Common myeloid progenitor, CD34-positive (primary cell): ENCODE data around the gene ZNF629.
A peak's percentile ranks its signal among the peaks of the same experiment; 100 is the strongest.

Experiments
- CTCF ChIA-PET: fragments of 350-600 bp; sonication (Branson Sonifier 250); formaldehyde crosslinking; loops from one replicate; lab custom pipeline; 2021; ENCODE audit warnings: antibody characterized with exemption; lab: Charles Lee
- POLR2A ChIA-PET: fragments of 350-600 bp; sonication (Branson Sonifier 250); formaldehyde crosslinking; loops from one replicate; lab custom pipeline; 2021; ENCODE audit warnings: antibody characterized with exemption; lab: Charles Lee
- DNase-seq, 3 donors: peaks; one replicate each; pipeline versions ENCODE4 v3.0.0 to v3.0.0-alpha.2; 2013
- H3K27ac ChIP-seq, 2 experiments: 1 replicate in 1 of 2; 2 replicates in 1 of 2; pipeline ENCODE4 v1.7.0; 2013; ENCODE audit warnings: inconsistent platforms in 2 of 2, low read length in 2 of 2, mild to moderate bottlenecking in 2 of 2, low read depth in 1 of 2, moderate library complexity in 1 of 2; ENCODE audit not compliant: severe bottlenecking in 2 of 2, insufficient read depth in 1 of 2, poor library complexity in 1 of 2
- H3K27me3 ChIP-seq, 5 experiments: replicated peaks in 2 of 5; 1 replicate in 3 of 5; 2 replicates in 2 of 5; pipeline versions ENCODE4 v1.6.1 to v1.7.0; 2013; ENCODE audit warnings: low read length in 4 of 5, mild to moderate bottlenecking in 2 of 5, moderate library complexity in 2 of 5, inconsistent platforms in 1 of 5; ENCODE audit not compliant: insufficient read depth in 5 of 5, control insufficient read depth in 4 of 5
- H3K36me3 ChIP-seq, 4 experiments: 1 replicate in 2 of 4; 2 replicates in 2 of 4; pipeline versions ENCODE4 v1.6.1 to v1.7.0; 2013; ENCODE audit warnings: low read length in 3 of 4, control low read depth in 1 of 4, mild to moderate bottlenecking in 1 of 4; ENCODE audit not compliant: control insufficient read depth in 4 of 4, insufficient read depth in 4 of 4
- H3K4me1 ChIP-seq, 4 experiments: 1 replicate in 3 of 4; 2 replicates in 1 of 4; pipeline versions ENCODE4 v1.6.1 to v1.7.1; 2013; ENCODE audit warnings: low read length in 3 of 4, mild to moderate bottlenecking in 3 of 4, control low read depth in 1 of 4, inconsistent platforms in 1 of 4, moderate library complexity in 1 of 4; ENCODE audit not compliant: control insufficient read depth in 4 of 4, insufficient read depth in 4 of 4; ENCODE audit errors: control extremely low read depth in 1 of 4
- H3K4me3 ChIP-seq, 7 experiments: 1 replicate in 4 of 7; 2 replicates in 3 of 7; pipeline versions ENCODE4 v1.5.1 to v1.7.0; 2013; ENCODE audit warnings: mild to moderate bottlenecking in 7 of 7, low read length in 6 of 7, moderate library complexity in 6 of 7, inconsistent platforms in 2 of 7, low read depth in 2 of 7, control low read depth in 1 of 7; ENCODE audit not compliant: insufficient read depth in 4 of 7, control insufficient read depth in 1 of 7; ENCODE audit errors: extremely low read depth in 1 of 7
- H3K9me3 ChIP-seq, 5 experiments: 1 replicate in 4 of 5; 2 replicates in 1 of 5; pipeline versions ENCODE4 v1.6.1 to v1.7.1; 2013; ENCODE audit warnings: low read length in 4 of 5, mild to moderate bottlenecking in 2 of 5, inconsistent platforms in 1 of 5, low read depth in 1 of 5, moderate library complexity in 1 of 5; ENCODE audit not compliant: control insufficient read depth in 4 of 5, insufficient read depth in 2 of 5; ENCODE audit errors: control extremely low read depth in 1 of 5
- WGBS: methylation state at CpG from one replicate; pipeline ENCODE4 v1.1.5; 2013; ENCODE audit not compliant: insufficient coverage; 5-methylcytosine and 5-hydroxymethylcytosine counted together

ZNF629 gene

DNA sequence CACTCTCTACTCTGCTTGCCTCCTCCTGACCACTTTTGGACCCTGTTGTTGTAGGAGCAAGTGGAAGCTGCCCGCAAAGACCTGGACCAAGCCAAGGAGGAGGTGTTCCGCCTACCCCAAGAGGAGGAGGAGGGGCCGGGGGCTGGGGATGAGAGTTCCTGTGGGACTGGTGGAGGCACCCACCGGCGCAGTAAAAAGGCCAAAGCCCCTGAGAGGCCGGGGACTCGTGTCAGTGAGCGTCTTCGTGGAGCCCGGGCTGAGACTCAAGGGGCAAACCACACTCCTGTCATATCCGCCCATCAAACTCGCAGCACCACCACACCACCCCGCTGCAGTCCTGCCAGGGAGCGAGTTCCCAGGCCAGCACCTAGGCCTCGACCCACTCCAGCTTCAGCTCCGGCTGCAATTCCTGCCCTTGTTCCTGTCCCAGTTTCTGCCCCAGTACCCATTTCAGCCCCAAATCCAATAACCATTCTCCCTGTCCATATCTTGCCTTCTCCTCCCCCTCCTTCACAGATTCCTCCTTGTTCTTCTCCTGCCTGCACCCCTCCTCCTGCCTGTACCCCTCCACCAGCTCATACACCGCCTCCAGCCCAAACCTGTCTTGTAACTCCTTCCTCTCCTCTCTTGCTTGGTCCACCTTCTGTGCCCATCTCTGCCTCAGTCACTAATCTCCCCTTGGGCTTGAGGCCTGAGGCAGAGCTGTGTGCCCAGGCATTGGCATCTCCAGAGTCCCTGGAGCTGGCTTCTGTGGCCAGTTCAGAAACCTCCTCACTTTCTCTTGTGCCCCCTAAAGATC lies 49.8 kb downstream of the ZNF629 start:
- no peak for DNase-seq
- H3K27ac ChIP-seq = no peak overlapping the region
- no peak overlapping the region for H3K4me3 ChIP-seq
- no peaks in the 10 kb centered on the region for H3K4me1 ChIP-seq
- over 99% methylated on average over 14 of the region's 17 CpGs for WGBS
- no peaks in the 10 kb centered on the region for H3K9me3 ChIP-seq
- POLR2A ChIA-PET = no interaction called here
- CTCF ChIA-PET = interaction anchor here (1.3 to 1.5 kb wide), 3 partner anchors 11 to 16 kb away, joined by 3 to 5 read pairs (median 4); partner anchors contain the start of gene PHKG2
- no peaks in the 10 kb centered on the region for H3K27me3 ChIP-seq
- H3K36me3 ChIP-seq = peaks cover 35 to 91% (median 70%) of the 10 kb centered on the region in 4 experiments

DNA sequence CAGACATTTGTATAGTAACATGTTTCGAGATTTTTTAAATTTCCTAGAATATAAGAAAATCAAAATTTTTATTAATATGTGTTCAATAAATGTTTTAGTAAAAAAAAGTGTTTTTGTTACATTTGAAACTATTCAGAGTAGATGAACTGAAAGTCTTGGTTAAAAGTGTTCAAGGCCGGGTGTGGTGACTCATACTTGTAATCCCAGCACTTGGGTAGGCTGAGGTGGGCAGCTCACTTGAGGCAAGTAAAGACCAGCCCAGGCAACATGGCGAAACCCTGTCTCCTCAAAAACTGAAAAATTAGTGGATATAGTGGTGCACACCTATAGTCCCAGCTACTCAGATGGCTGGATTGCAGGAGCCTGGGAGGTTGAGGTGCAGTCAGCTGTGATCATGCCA lies 55.6 kb downstream of the ZNF629 start:
- Histone ChIP-seq H3K36me3 (peaks cover 34 to 80% (median 62%) of the 10 kb centered on the region in 4 experiments), H3K4me1 (peaks cover 0 to 5% (median 0%) of the 10 kb centered on the region in 4 experiments), H3K27me3 (no peaks in the 10 kb centered on the region), H3K27ac (no peak overlapping the region), H3K4me3 (no peak overlapping the region), H3K9me3 (no peaks in the 10 kb centered on the region)
- no peak for DNase-seq
- CTCF ChIA-PET = interaction anchor here (0.5 to 2.1 kb wide), 4 partner anchors 10 to 67 kb away, joined by 3 to 6 read pairs (median 4); no protein-coding TSS in a partner anchor
- 100% methylated on average over 2 of the region's 3 CpGs for WGBS
- POLR2A ChIA-PET = interaction anchor here (0.6 kb wide), 1 partner anchor 177 kb away, joined by 3 read pairs; no protein-coding TSS in a partner anchor

DNA sequence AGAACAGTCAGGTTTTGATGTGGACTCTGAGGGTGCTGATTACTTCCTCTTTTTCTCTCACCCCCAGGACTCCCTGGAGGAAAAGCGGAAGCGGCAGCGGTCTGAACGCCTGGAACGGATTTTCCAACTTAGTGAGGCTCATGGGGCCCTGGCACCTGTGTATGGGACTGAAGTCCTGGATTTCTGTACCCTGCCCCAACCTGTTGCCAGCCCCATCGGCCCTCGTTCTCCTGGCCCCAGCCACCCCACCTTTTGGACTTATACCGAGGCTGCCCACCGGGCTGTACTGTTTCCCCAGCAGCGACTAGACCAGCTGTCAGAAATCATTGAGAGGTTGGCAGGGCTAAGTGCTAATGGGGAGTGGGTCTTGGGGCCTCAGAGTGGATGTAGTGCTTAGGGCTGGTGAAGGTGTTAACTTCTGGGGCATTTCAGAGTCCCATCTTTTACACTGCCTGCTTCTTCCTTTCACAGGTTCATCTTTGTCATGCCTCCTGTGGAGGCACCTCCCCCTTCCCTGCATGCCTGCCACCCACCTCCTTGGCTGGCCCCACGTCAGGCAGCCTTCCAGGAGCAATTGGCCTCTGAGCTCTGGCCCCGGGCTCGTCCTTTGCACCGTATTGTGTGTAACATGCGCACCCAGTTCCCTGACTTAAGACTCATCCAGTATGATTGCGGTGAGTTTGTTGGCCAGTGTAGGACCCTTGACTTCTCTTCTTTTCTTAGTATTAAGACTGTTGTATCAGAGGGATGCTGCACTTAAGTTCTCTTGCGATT lies 57.9 kb downstream of the ZNF629 start:
- peak in 2 of 3 donors; percentile 27 to 33 for DNase-seq
- ChIA-PET CTCF (interaction anchor here (1.3 kb wide), 1 partner anchor 17 kb away, joined by 3 read pairs; no protein-coding TSS in a partner anchor), POLR2A (no interaction called here)
- Histone ChIP-seq H3K4me1 (peaks cover 0 to 8% (median 4%) of the 10 kb centered on the region in 4 experiments), H3K27ac (peak overlapping the region in 1 of 2 experiments; percentile 16), H3K9me3 (no peaks in the 10 kb centered on the region), H3K36me3 (peaks cover 36 to 86% (median 57%) of the 10 kb centered on the region in 4 experiments), H3K27me3 (no peaks in the 10 kb centered on the region), H3K4me3 (no peak overlapping the region)
- 70% methylated on average over 15 of the region's 17 CpGs for WGBS
